Measurements from ENCODE around the gene GBP1.

DNA sequence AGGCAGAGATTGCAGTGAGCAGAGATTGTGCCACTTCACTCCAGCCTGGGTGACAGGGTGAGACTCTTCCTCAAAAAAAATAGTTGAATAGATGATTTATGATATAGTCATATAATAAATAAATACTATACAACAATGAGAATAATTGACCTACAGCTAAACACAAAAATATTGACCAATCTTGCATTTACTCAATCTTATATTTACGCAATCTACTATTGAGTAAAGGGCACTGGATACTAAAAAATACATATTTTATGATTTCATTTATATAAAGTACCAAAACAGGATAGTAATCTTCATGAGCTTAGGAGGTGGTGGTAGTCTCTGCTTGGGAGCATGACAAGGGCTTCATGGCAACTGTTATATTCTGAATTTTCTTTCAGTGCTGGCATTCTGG is 23.3 kb downstream of the GBP1 start:
- TF ChIP-seq, protein P1, sequence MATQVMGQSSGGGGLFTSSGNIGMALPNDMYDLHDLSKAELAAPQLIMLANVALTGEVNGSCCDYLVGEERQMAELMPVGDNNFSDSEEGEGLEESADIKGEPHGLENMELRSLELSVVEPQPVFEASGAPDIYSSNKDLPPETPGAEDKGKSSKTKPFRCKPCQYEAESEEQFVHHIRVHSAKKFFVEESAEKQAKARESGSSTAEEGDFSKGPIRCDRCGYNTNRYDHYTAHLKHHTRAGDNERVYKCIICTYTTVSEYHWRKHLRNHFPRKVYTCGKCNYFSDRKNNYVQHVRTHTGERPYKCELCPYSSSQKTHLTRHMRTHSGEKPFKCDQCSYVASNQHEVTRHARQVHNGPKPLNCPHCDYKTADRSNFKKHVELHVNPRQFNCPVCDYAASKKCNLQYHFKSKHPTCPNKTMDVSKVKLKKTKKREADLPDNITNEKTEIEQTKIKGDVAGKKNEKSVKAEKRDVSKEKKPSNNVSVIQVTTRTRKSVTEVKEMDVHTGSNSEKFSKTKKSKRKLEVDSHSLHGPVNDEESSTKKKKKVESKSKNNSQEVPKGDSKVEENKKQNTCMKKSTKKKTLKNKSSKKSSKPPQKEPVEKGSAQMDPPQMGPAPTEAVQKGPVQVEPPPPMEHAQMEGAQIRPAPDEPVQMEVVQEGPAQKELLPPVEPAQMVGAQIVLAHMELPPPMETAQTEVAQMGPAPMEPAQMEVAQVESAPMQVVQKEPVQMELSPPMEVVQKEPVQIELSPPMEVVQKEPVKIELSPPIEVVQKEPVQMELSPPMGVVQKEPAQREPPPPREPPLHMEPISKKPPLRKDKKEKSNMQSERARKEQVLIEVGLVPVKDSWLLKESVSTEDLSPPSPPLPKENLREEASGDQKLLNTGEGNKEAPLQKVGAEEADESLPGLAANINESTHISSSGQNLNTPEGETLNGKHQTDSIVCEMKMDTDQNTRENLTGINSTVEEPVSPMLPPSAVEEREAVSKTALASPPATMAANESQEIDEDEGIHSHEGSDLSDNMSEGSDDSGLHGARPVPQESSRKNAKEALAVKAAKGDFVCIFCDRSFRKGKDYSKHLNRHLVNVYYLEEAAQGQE (IDR thresholded peaks at IDR 0.05; ENCODE audit: unreplicated experiment), result no peak
- no peak for TF ChIP-seq CTCF (conservative IDR thresholded peaks at IDR 0.05; ENCODE audit: low read depth in 2 of 2)
- no peak for TF ChIP-seq EZH2 (IDR thresholded peaks at IDR 0.05; ENCODE audit: low read depth, unreplicated experiment)
- TF ChIP-seq POLR2AphosphoS5 (IDR thresholded peaks at IDR 0.05; ENCODE audit: low read depth), result no peak
- TF ChIP-seq EZH2phosphoT487 (IDR thresholded peaks at IDR 0.05; ENCODE audit: unreplicated experiment), result no peak

Data from GM23338 (cell line).